Esophagus squamous epithelium (tissue), 5 donors: ENCODE data around the gene GRIK2. TPM values are rescaled to one million over a fixed set of nuclear protein-coding genes. Genes with fewer than 3 reads are reported as not detected.

Experiments
- DNase-seq: peaks from one replicate; lab custom pipeline; 2025; lab: John Stamatoyannopoulos, UW
- H3K27ac ChIP-seq, 4 donors: fragments of 200-600 bp; sonication (generic); one replicate each; pipeline ENCODE4 v1.5.1; 2016 to 2019; ENCODE audit warnings: mild to moderate bottlenecking in 1 of 4
- H3K27me3 ChIP-seq, 4 donors: fragments of 200-600 bp; sonication (generic); 1 replicate in 3 of 4; 2 replicates in 1 of 4; pipeline versions ENCODE4 v1.5.1 to v1.6.0; 2017 to 2021; ENCODE audit warnings: antibody characterized with exemption in 1 of 4
- H3K36me3 ChIP-seq, 3 donors: fragments of 200-600 bp; sonication (generic); one replicate each; pipeline ENCODE4 v1.5.1; 2016 to 2019
- H3K4me1 ChIP-seq, 3 donors: fragments of 200-600 bp; sonication (generic); one replicate each; pipeline ENCODE4 v1.5.1; 2017 to 2019
- H3K4me3 ChIP-seq, 4 donors: fragments of 200-600 bp; sonication (generic); 1 replicate in 3 of 4; 2 replicates in 1 of 4; pipeline ENCODE4 v1.5.1; 2016 to 2019; ENCODE audit warnings: mild to moderate bottlenecking in 2 of 4, moderate library complexity in 1 of 4
- H3K9me3 ChIP-seq, 3 donors: fragments of 200-600 bp; sonication (generic); one replicate each; pipeline ENCODE4 v1.5.1; 2016 to 2019
- POLR2A ChIP-seq, 4 donors: fragments of 450-650 bp; IDR thresholded peaks; one replicate each; pipeline ENCODE4 v1.6.1; 2017; ENCODE audit warnings: antibody characterized with exemption in 4 of 4, mild to moderate bottlenecking in 4 of 4, moderate library complexity in 3 of 4
- WGBS, 2 donors: methylation state at CpG; one replicate each; pipeline ENCODE4 v1.1.5; 2018; 5-methylcytosine and 5-hydroxymethylcytosine counted together
- intact Hi-C: fragments of 100-400 bp; cut with DNase I; formaldehyde crosslinking; loops from one replicate; pipeline ENCODE4 v1.15.0; 2022
- total RNA-seq, 4 donors: library from RNA; depleted of rRNA; stranded (reverse); fragments of >200 nt; gene quantifications; one replicate each; pipeline ENCODE4 v1.1.0, GENCODE V29; 2016
- TF ChIP-seq, protein P1 (sequence below), 6 experiments: fragments of 450-650 bp in 4 of 6; fragments of 200-600 bp in 2 of 6; sonication (generic) in 2 of 6; IDR thresholded peaks; one replicate each; pipeline ENCODE4 v1.5.1; 2016 to 2019; ENCODE audit warnings: antibody characterized with exemption in 6 of 6, mild to moderate bottlenecking in 4 of 6, moderate library complexity in 4 of 6
- donor health status: DM: yes; HTN: yes; CAD: no.

GRIK2 gene
- total RNA-seq, 4 donors from 2014 or later, result 0.19 TPM; not detected in 3

DNA sequence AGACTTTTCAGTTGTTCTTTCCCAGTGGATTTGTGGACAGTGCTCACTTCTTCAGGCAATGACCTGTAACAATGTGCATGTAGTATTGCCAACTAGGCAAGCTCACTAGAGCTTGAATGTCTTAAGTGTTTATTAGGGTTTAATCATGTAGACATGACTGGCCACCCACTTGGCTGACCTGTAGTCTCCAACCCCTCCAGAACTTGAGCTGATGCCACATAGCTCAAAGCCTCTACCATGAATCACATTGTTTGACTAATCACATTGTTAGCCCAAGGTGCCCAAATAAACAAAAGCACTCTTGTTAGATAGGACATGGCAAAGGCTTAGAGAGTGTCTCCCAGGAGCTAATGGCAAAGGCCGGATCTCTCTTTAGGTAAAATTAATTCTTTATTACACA, 272.7 kb downstream of the GRIK2 start:
- peaks cover 0 to 32% (median 11%) of the 10 kb centered on the region in 3 donors for H3K4me1 ChIP-seq
- DNase-seq, result no peak
- intact Hi-C loops, result no loop called here
- H3K27me3 ChIP-seq, result no peaks in the 10 kb centered on the region
- H3K36me3 ChIP-seq, result no peaks in the 10 kb centered on the region
- 13 to 29% methylated on average over 1 of the region's 1 CpG for whole genome bisulfite sequencing, 2 donors
- no peak overlapping the region for H3K27ac ChIP-seq
- H3K4me3 ChIP-seq, result no peak overlapping the region
- no peak for TF ChIP-seq POLR2A (IDR thresholded peaks at IDR 0.05)
- TF ChIP-seq, protein P1, sequence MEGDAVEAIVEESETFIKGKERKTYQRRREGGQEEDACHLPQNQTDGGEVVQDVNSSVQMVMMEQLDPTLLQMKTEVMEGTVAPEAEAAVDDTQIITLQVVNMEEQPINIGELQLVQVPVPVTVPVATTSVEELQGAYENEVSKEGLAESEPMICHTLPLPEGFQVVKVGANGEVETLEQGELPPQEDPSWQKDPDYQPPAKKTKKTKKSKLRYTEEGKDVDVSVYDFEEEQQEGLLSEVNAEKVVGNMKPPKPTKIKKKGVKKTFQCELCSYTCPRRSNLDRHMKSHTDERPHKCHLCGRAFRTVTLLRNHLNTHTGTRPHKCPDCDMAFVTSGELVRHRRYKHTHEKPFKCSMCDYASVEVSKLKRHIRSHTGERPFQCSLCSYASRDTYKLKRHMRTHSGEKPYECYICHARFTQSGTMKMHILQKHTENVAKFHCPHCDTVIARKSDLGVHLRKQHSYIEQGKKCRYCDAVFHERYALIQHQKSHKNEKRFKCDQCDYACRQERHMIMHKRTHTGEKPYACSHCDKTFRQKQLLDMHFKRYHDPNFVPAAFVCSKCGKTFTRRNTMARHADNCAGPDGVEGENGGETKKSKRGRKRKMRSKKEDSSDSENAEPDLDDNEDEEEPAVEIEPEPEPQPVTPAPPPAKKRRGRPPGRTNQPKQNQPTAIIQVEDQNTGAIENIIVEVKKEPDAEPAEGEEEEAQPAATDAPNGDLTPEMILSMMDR (IDR thresholded peaks at IDR 0.05), result no peak
- no peaks in the 10 kb centered on the region for H3K9me3 ChIP-seq

DNA sequence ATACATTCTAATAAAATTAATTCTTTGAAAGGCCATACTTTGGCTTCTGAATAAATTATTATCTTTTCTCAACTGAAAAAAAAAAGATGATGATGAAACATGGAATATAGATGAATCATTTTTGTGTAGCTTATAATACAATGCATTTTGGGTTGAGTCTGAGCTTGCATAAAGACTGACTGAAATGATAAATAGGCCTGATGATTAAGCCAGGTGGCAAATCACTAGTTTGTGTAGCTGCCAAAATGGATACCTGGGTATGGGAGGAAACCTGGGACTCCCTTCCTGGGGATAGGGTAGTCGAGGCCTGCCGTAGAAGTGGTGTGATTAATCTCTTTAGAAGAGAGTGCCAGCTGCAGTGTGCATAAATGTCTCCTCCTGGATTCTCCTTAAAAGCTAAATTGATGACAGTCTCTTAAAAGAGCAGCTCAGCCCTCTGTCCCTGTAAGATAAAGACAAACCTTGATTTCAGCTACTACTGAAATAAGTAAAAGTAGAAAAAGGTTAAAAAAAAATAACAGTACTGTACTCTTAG, 275.1 kb downstream of the GRIK2 start:
- intact Hi-C loops, result no loop called here
- no peak overlapping the region for H3K27ac ChIP-seq

DNA sequence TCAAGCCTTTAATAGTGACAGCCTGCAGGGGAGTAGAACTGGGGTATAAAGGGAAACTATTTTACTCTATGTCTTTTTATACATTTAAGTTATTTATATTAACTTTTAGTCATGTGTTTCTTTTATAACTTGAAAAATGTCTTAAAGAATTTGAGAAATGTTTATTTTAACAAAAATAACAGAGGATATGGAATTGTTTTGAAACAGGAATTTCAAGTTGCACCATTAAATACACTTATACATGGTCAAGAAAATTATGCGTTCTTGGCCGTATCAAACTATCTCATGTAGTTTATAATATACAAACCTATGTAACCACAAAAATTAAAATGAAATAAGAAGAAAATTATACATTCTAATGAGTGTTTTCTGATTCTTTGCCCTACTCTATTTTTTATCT, 282.7 kb downstream of the GRIK2 start:
- no peaks in the 10 kb centered on the region for H3K27me3 ChIP-seq
- no peak overlapping the region for H3K27ac ChIP-seq
- no peak for DNase-seq
- no peaks in the 10 kb centered on the region for H3K36me3 ChIP-seq
- H3K4me3 ChIP-seq, result no peak overlapping the region
- no peak for TF ChIP-seq POLR2A (IDR thresholded peaks at IDR 0.05)
- TF ChIP-seq, protein P1 (IDR thresholded peaks at IDR 0.05), result no peak
- H3K4me1 ChIP-seq, result no peaks in the 10 kb centered on the region
- no peaks in the 10 kb centered on the region for H3K9me3 ChIP-seq
- intact Hi-C loops, result no loop called here
- WGBS, 2 donors, result 74 to 86% methylated on average over 2 of the region's 2 CpGs

More for the DNA sequence above, 275.1 kb downstream of the GRIK2 start:
- H3K36me3 ChIP-seq, result no peaks in the 10 kb centered on the region
- H3K4me1 ChIP-seq, result peaks cover 0 to 32% (median 11%) of the 10 kb centered on the region in 3 donors
- H3K27me3 ChIP-seq, result no peaks in the 10 kb centered on the region
- WGBS, 2 donors, result 11 to 31% methylated on average over 2 of the region's 2 CpGs
- TF ChIP-seq, protein P1 (IDR thresholded peaks at IDR 0.05), result no peak
- TF ChIP-seq POLR2A (IDR thresholded peaks at IDR 0.05), result no peak
- no peaks in the 10 kb centered on the region for H3K9me3 ChIP-seq
- DNase-seq, result no peak
- no peak overlapping the region for H3K4me3 ChIP-seq

DNA sequence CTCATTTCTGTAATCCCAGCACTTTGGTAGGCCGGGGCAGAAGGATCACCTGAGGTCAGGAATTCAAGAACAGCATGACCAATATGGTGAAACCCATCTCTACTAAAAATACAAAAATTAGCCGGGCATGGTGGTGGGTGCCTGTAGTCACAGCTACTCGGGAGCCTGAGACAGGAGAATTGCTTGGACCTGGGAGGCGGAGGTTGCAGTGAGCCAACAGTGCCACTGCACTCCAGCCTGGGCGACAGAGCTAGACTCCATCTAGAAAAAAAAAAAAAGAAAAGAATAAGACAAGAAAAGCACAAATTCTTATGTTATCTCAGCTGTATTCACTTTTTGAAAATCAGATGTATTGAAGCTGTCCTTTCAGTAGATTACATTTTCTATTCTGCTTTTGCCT, 289.4 kb downstream of the GRIK2 start:
- Histone ChIP-seq H3K4me3 (no peak overlapping the region), H3K4me1 (no peaks in the 10 kb centered on the region), H3K36me3 (no peaks in the 10 kb centered on the region), H3K27ac (no peak overlapping the region), H3K9me3 (no peaks in the 10 kb centered on the region), H3K27me3 (no peaks in the 10 kb centered on the region)
- 83 to 88% methylated on average over 5 of the region's 5 CpGs for WGBS, 2 donors
- intact Hi-C loops, result no loop called here
- DNase-seq, result no peak
- TF ChIP-seq, protein P1 (IDR thresholded peaks at IDR 0.05), result no peak

DNA sequence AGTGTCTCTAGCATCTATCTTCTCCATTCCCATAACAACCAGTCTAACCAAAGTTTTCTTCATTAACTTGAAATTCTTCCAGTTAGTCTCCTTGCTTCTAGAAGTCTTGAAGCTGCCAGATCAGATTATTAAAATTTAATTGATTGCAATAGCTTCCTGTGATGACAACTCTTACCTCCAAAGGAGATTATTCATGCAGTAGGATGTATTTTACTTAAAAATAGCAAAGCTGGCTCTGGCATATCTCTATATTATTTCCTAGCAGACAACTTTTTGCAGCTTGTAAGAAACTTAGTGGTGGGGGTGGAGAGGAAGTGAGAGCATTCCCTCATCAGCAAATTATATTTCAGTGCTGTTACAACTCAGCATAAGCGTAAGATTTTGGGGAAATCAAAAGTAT, 290.4 kb downstream of the GRIK2 start:
- 77 to 94% methylated on average over 1 of the region's 1 CpG for WGBS, 2 donors
- H3K27ac ChIP-seq, result no peak overlapping the region
- intact Hi-C loops, result no loop called here
- no peaks in the 10 kb centered on the region for H3K9me3 ChIP-seq
- H3K4me1 ChIP-seq, result no peaks in the 10 kb centered on the region
- H3K4me3 ChIP-seq, result no peak overlapping the region
- no peak for DNase-seq
- no peaks in the 10 kb centered on the region for H3K27me3 ChIP-seq
- no peaks in the 10 kb centered on the region for H3K36me3 ChIP-seq
- TF ChIP-seq, protein P1 (IDR thresholded peaks at IDR 0.05), result no peak
- no peak for TF ChIP-seq POLR2A (IDR thresholded peaks at IDR 0.05)
